ENCODE data around the gene SEMA6A.

- TF ChIP-seq, protein P1, sequence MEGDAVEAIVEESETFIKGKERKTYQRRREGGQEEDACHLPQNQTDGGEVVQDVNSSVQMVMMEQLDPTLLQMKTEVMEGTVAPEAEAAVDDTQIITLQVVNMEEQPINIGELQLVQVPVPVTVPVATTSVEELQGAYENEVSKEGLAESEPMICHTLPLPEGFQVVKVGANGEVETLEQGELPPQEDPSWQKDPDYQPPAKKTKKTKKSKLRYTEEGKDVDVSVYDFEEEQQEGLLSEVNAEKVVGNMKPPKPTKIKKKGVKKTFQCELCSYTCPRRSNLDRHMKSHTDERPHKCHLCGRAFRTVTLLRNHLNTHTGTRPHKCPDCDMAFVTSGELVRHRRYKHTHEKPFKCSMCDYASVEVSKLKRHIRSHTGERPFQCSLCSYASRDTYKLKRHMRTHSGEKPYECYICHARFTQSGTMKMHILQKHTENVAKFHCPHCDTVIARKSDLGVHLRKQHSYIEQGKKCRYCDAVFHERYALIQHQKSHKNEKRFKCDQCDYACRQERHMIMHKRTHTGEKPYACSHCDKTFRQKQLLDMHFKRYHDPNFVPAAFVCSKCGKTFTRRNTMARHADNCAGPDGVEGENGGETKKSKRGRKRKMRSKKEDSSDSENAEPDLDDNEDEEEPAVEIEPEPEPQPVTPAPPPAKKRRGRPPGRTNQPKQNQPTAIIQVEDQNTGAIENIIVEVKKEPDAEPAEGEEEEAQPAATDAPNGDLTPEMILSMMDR (optimal IDR thresholded peaks at IDR 0.05 in 1 of 3, IDR thresholded peaks at IDR 0.05 in 1 of 3, conservative IDR thresholded peaks at IDR 0.05 in 1 of 3; ENCODE audit: extremely low read depth in 1 of 3, insufficient read depth in 2 of 3, low read length in 3 of 3) = no peak
- no peak for TF ChIP-seq EZH2 (IDR thresholded peaks at IDR 0.05; ENCODE audit: low read length)
Measured at GRCh38 chr5:116488356-116489041, 86.1 kb downstream of the SEMA6A start.
